Body of pancreas (tissue), 4 donors: ENCODE results near the gene SEPTIN12.

Experiments used
- CTCF ChIP-seq, 7 experiments: fragments of 450-650 bp in 4 of 7; fragments of 200-600 bp in 3 of 7; sonication (generic) in 3 of 7; IDR thresholded peaks; one replicate each; pipeline ENCODE4 v1.5.1; 2016 to 2019; ENCODE audit warnings: antibody characterized with exemption in 7 of 7
- POLR2A ChIP-seq, 3 donors: fragments of 450-650 bp; IDR thresholded peaks; one replicate each; pipeline ENCODE4 v1.6.1; 2016; ENCODE audit warnings: antibody characterized with exemption in 3 of 3, mild to moderate bottlenecking in 2 of 3

- no peak for TF ChIP-seq CTCF (IDR thresholded peaks at IDR 0.05)
- no peak for TF ChIP-seq POLR2A (IDR thresholded peaks at IDR 0.05)
Observed at GRCh38 chr16:4803401-4803844, 15.3 kb upstream of the SEPTIN12 start.
